ENCODE measurements around the gene NXPE3. TPM values are rescaled to one million over a fixed set of nuclear protein-coding genes. Genes with fewer than 3 reads are reported as not detected.

Gene NXPE3
- total RNA-seq, 2 experiments from 2014 or later = 16.7 to 64.3 TPM

- intact Hi-C loops (cut with micrococcal nuclease; ENCODE audit: unreplicated experiment) = loop anchor here (1.0 kb wide), 1 partner anchor 22 kb away; the partner anchor contains the start of gene NFKBIZ
- Histone ChIP-seq H3K4me2 (ENCODE audit: low read length) (peak overlapping the region; percentile 93), H2AFZ (ENCODE audit: low read length) (peak overlapping the region; percentile 85), H3K27ac (ENCODE audit: low read depth, low read length, poor library complexity, severe bottlenecking) (peak overlapping the region; percentile 68), H3K36me3 (ENCODE audit: insufficient read depth, low read length) (peaks cover 20% of the 10 kb centered on the region), H3K9me2 (ENCODE audit: insufficient read depth, low read length) (no peaks in the 10 kb centered on the region), H4K20me1 (ENCODE audit: insufficient read depth, low read length) (no peaks in the 10 kb centered on the region), H3K9me3 (ENCODE audit: low read length) (no peaks in the 10 kb centered on the region), H3K79me2 (ENCODE audit: insufficient read depth, low read depth, low read length) (peaks cover 24% of the 10 kb centered on the region; the same call in 1 of the 2 replicates), H3K4me1 (ENCODE audit: insufficient read depth, low read length, poor library complexity, severe bottlenecking) (peaks cover 38% of the 10 kb centered on the region), H3K4me3 (ENCODE audit: low read depth, low read length, poor library complexity, severe bottlenecking) (peak overlapping the region; percentile 71)
- TF ChIP-seq CTCF (conservative IDR thresholded peaks at IDR 0.05; ENCODE audit: low read length) (no peak), EZH2phosphoT487 (IDR thresholded peaks at IDR 0.05; ENCODE audit: borderline replicate concordance, low read depth, low read length) (no peak)
- POLR2A ChIA-PET = interaction anchor here (0.6 to 5.1 kb wide), 16 partner anchors 9 to 416 kb away, joined by 3 to 33 read pairs (median 3); partner anchors contain the start of genes CEP97, NFKBIZ and RPL24
- no TSS peak for BruUV-seq (replicated peaks)
- CTCF ChIA-PET (ENCODE audit: unreplicated experiment) = interaction anchor here (1.0 to 1.1 kb wide), 2 partner anchors 13 to 21 kb away, joined by 3 to 4 read pairs; no protein-coding TSS in a partner anchor
- DNase-seq (ENCODE audit: low spot score) = peak; percentile 92
Measured at GRCh38 chr3:101827211-101828174, 48.5 kb downstream of the NXPE3 start.

GRCh38 chr3:101828276-101828675, 49.3 kb downstream of the NXPE3 start:
- Histone ChIP-seq H3K4me1 (ENCODE audit: insufficient read depth, low read length, poor library complexity, severe bottlenecking) (peaks cover 38% of the 10 kb centered on the region), H3K36me3 (ENCODE audit: insufficient read depth, low read length) (peaks cover 20% of the 10 kb centered on the region), H4K20me1 (ENCODE audit: insufficient read depth, low read length) (no peaks in the 10 kb centered on the region), H3K9me3 (ENCODE audit: low read length) (no peaks in the 10 kb centered on the region), H3K27ac (ENCODE audit: low read depth, low read length, poor library complexity, severe bottlenecking) (peak overlapping the region; percentile 68), H2AFZ (ENCODE audit: low read length) (peak overlapping the region; percentile 33; the same call in 1 of the 2 replicates), H3K79me2 (ENCODE audit: insufficient read depth, low read depth, low read length) (peaks cover 24% of the 10 kb centered on the region; the same call in 1 of the 2 replicates), H3K9me2 (ENCODE audit: insufficient read depth, low read length) (no peaks in the 10 kb centered on the region), H3K4me2 (ENCODE audit: low read length) (peak overlapping the region; percentile 93), H3K4me3 (ENCODE audit: low read depth, low read length, poor library complexity, severe bottlenecking) (peak overlapping the region; percentile 71)
- intact Hi-C loops (cut with micrococcal nuclease; ENCODE audit: unreplicated experiment) = no loop called here
- ChIA-PET POLR2A (interaction anchor here (0.7 to 5.1 kb wide), 8 partner anchors 10 to 150 kb away, joined by 3 to 33 read pairs (median 4); partner anchors contain the start of genes CEP97 and NFKBIZ), CTCF (ENCODE audit: unreplicated experiment) (interaction anchor here (1.1 kb wide), 1 partner anchor 20 kb away, joined by 3 read pairs; no protein-coding TSS in a partner anchor)
- TSS peak; percentile 82 for BruUV-seq (replicated peaks)
- TF ChIP-seq EZH2phosphoT487 (IDR thresholded peaks at IDR 0.05; ENCODE audit: borderline replicate concordance, low read depth, low read length) (no peak), CTCF (conservative IDR thresholded peaks at IDR 0.05; ENCODE audit: low read length) (no peak)
- no peak for DNase-seq (ENCODE audit: low spot score)
